ENCODE data around the gene NSF.

GRCh38 chr17:46764000-46764708 is 173.7 kb downstream of the NSF start:
- TF ChIP-seq, protein P1, sequence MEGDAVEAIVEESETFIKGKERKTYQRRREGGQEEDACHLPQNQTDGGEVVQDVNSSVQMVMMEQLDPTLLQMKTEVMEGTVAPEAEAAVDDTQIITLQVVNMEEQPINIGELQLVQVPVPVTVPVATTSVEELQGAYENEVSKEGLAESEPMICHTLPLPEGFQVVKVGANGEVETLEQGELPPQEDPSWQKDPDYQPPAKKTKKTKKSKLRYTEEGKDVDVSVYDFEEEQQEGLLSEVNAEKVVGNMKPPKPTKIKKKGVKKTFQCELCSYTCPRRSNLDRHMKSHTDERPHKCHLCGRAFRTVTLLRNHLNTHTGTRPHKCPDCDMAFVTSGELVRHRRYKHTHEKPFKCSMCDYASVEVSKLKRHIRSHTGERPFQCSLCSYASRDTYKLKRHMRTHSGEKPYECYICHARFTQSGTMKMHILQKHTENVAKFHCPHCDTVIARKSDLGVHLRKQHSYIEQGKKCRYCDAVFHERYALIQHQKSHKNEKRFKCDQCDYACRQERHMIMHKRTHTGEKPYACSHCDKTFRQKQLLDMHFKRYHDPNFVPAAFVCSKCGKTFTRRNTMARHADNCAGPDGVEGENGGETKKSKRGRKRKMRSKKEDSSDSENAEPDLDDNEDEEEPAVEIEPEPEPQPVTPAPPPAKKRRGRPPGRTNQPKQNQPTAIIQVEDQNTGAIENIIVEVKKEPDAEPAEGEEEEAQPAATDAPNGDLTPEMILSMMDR (IDR thresholded peaks at IDR 0.05) = no peak
- TF ChIP-seq POLR2A (IDR thresholded peaks at IDR 0.05) = no peak
